Measurements from ENCODE around the gene UNC13B. TPM values are rescaled to one million over a fixed set of nuclear protein-coding genes. Genes with fewer than 3 reads are reported as not detected.

Gene UNC13B
- total RNA-seq, 4 donors from 2014 or later = 28.0 to 39.3 (median 34.3) TPM

DNA sequence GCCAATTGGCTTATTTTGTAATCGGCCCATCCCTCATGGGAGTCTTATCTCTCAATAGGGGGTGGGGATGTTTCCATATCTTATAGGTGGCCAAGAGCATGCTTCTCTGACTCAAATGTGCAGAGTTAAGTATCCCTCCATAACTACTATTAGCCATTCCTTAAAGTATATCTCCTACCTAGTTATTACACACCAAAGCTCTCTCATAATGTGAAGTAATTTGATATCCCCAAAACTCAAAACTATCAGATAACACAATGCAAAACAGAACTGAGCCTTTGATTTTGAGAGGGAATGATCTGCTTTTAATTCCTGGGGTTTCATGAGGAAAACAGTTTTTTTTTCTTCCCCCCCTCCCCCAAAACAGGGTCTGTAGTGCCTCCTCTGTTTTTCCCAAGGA, 28.4 kb downstream of the UNC13B start:
- H3K36me3 ChIP-seq = peaks cover 0 to 37% (median 0%) of the 10 kb centered on the region in 3 donors
- H3K4me1 ChIP-seq = peaks cover 0 to under 1% (median 0%) of the 10 kb centered on the region in 4 donors
- no peak overlapping the region for H3K4me3 ChIP-seq
- no peak overlapping the region for H3K27ac ChIP-seq
- peaks cover 0 to 24% (median 4%) of the 10 kb centered on the region in 4 donors for H3K9me3 ChIP-seq
- DNase-seq (ENCODE audit: low spot score in 2 of 2) = no peak
- TF ChIP-seq POLR2A (IDR thresholded peaks at IDR 0.05) (no peak), EP300 (IDR thresholded peaks at IDR 0.05) (no peak)
- TF ChIP-seq, protein P1, sequence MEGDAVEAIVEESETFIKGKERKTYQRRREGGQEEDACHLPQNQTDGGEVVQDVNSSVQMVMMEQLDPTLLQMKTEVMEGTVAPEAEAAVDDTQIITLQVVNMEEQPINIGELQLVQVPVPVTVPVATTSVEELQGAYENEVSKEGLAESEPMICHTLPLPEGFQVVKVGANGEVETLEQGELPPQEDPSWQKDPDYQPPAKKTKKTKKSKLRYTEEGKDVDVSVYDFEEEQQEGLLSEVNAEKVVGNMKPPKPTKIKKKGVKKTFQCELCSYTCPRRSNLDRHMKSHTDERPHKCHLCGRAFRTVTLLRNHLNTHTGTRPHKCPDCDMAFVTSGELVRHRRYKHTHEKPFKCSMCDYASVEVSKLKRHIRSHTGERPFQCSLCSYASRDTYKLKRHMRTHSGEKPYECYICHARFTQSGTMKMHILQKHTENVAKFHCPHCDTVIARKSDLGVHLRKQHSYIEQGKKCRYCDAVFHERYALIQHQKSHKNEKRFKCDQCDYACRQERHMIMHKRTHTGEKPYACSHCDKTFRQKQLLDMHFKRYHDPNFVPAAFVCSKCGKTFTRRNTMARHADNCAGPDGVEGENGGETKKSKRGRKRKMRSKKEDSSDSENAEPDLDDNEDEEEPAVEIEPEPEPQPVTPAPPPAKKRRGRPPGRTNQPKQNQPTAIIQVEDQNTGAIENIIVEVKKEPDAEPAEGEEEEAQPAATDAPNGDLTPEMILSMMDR (IDR thresholded peaks at IDR 0.05) = no peak
- WGBS, 2 donors = 95 to 100% methylated on average over 1 of the region's 1 CpG
- H3K27me3 ChIP-seq = no peaks in the 10 kb centered on the region

- peaks cover 0 to 7% (median 0%) of the 10 kb centered on the region in 4 donors for H3K4me1 ChIP-seq
- no peaks in the 10 kb centered on the region for H3K27me3 ChIP-seq
- no peak for DNase-seq (ENCODE audit: low spot score in 2 of 2)
- H3K27ac ChIP-seq = no peak overlapping the region
- 98 to 100% methylated on average over 2 of the region's 2 CpGs for WGBS, 2 donors
- H3K4me3 ChIP-seq = no peak overlapping the region
- H3K9me3 ChIP-seq = peaks cover 0 to 24% (median 4%) of the 10 kb centered on the region in 4 donors
- H3K36me3 ChIP-seq = peaks cover 0 to 37% (median 0%) of the 10 kb centered on the region in 3 donors
- TF ChIP-seq, protein P1 (IDR thresholded peaks at IDR 0.05) = no peak
- TF ChIP-seq EP300 (IDR thresholded peaks at IDR 0.05) (no peak), POLR2A (IDR thresholded peaks at IDR 0.05) (no peak)
Measured at GRCh38 chr9:35191105-35191504, 29.3 kb downstream of the UNC13B start.

DNA sequence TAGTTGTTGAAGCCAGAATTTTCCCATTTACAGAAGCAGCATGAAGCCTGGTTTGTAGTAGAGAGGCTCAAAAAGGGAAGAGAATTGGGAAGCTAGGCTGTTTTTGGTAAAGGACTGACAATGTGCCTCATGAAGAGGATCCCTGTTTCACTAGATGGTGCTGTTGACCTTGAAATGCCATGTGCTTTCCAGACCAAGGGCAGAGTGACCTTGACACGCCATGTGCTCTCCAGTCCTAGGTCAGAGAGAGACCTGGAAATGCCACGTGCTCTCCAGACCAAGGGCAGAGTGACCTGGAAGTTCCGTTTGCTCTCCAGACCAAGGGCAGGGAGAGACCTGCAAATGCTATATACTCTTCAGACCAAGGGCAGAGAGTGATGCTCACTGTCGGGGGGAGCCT, 32.0 kb downstream of the UNC13B start:
- Histone ChIP-seq H3K9me3 (peaks cover 0 to 25% (median 4%) of the 10 kb centered on the region in 4 donors), H3K27me3 (no peaks in the 10 kb centered on the region), H3K4me1 (peaks cover 0 to 7% (median 0%) of the 10 kb centered on the region in 4 donors), H3K27ac (no peak overlapping the region), H3K36me3 (peaks cover 0 to 45% (median 0%) of the 10 kb centered on the region in 3 donors), H3K4me3 (no peak overlapping the region)
- DNase-seq (ENCODE audit: low spot score in 2 of 2) = no peak
- 93 to 97% methylated on average over 4 of the region's 4 CpGs for WGBS, 2 donors
- no peak for TF ChIP-seq POLR2A (IDR thresholded peaks at IDR 0.05)
- TF ChIP-seq EP300 (IDR thresholded peaks at IDR 0.05) = no peak
- TF ChIP-seq, protein P1 (IDR thresholded peaks at IDR 0.05) = no peak

DNA sequence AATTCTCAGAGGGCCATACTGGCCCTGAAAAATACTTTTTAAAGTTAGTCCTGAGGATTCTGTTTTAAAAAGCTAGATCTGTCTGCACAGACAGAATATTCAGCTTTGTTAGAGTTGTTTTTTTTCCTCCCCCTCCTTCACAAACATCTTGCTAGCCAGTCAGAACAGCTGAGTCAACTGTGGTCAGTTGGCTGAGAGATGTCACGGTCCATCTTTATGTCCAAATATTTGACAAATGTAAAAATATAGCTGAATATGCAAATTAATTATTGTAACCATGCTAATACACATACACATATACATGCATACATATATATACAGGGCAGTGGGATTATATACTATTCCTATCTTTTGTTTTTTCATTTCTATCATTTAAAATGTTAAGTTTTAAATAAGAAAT, 33.9 kb downstream of the UNC13B start:
- TF ChIP-seq EP300 (IDR thresholded peaks at IDR 0.05) = no peak
- TF ChIP-seq POLR2A (IDR thresholded peaks at IDR 0.05) = no peak
- TF ChIP-seq, protein P1 (IDR thresholded peaks at IDR 0.05) = no peak
- Histone ChIP-seq H3K4me1 (peaks cover 0 to 7% (median 0%) of the 10 kb centered on the region in 4 donors), H3K27ac (no peak overlapping the region), H3K4me3 (no peak overlapping the region), H3K9me3 (peaks cover 0 to 33% (median 5%) of the 10 kb centered on the region in 4 donors), H3K36me3 (peaks cover 0 to 37% (median 0%) of the 10 kb centered on the region in 3 donors), H3K27me3 (no peaks in the 10 kb centered on the region)
- WGBS, 2 donors = 26 to 31% methylated on average over 1 of the region's 1 CpG
- DNase-seq (ENCODE audit: low spot score in 2 of 2) = no peak

DNA sequence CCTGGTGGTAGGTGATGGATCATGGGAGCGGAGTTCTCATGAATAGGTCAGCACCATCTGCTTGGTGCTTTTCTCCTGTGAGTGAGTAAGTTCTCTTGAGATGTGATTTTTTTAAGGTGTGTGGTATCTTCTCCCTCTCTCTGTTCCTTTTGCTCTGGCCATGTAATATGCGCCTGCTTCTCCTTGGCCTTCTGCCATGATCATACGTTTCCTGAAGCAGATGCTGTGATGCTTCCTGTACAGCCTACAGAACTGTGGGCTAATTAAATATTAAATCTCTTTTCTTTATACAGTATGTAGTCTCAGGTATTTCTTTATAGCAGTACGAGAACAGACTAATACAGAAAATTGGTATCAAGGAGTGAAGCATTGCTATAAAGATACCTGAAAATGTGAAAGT, 36.4 kb downstream of the UNC13B start:
- H3K27me3 ChIP-seq = no peaks in the 10 kb centered on the region
- H3K4me3 ChIP-seq = no peak overlapping the region
- no peak for DNase-seq (ENCODE audit: low spot score in 2 of 2)
- H3K9me3 ChIP-seq = peaks cover 0 to 28% (median 2%) of the 10 kb centered on the region in 4 donors
- TF ChIP-seq, protein P1 (IDR thresholded peaks at IDR 0.05) = no peak
- TF ChIP-seq EP300 (IDR thresholded peaks at IDR 0.05) (no peak), POLR2A (IDR thresholded peaks at IDR 0.05) (no peak)
- 88 to 92% methylated on average over 4 of the region's 4 CpGs for WGBS, 2 donors
- peaks cover 0 to 15% (median 0%) of the 10 kb centered on the region in 3 donors for H3K36me3 ChIP-seq
- H3K27ac ChIP-seq = no peak overlapping the region
- H3K4me1 ChIP-seq = peaks cover 0 to 7% (median 0%) of the 10 kb centered on the region in 4 donors
